OCI-LY1 (cell line): ENCODE data around the gene ELN.

Experiments
- H2AFZ ChIP-seq: fragments of 200-600 bp; sonication (generic), shearing (Covaris generic); 2 replicates; pipeline ENCODE4 v1.6.0; 2014; ENCODE audit warnings: antibody characterized with exemption, mild to moderate bottlenecking, low read length
- H3F3A ChIP-seq: fragments of 200-600 bp; sonication (generic), shearing (Covaris generic); 2 replicates; pipeline ENCODE4 v1.6.0; 2014; ENCODE audit warnings: mild to moderate bottlenecking, antibody characterized with exemption, low read length, moderate library complexity; ENCODE audit not compliant: insufficient read depth
- H3K27ac ChIP-seq: fragments of 200-600 bp; sonication (generic); 2 replicates; pipeline ENCODE4 v1.5.1; 2014; ENCODE audit warnings: low read length, mixed run types, mild to moderate bottlenecking, low read depth; ENCODE audit not compliant: poor library complexity, severe bottlenecking
- H3K27me3 ChIP-seq: fragments of 200-600 bp; sonication (generic); 2 replicates; pipeline ENCODE4 v1.6.0; 2014; ENCODE audit warnings: antibody characterized with exemption, mild to moderate bottlenecking, low read length, moderate library complexity; ENCODE audit not compliant: insufficient read depth
- H3K36me3 ChIP-seq: fragments of 200-600 bp; sonication (generic); 2 replicates; pipeline ENCODE4 v1.6.1; 2014; ENCODE audit warnings: mild to moderate bottlenecking, antibody characterized with exemption, low read length, moderate library complexity, mixed read lengths; ENCODE audit not compliant: insufficient read depth
- H3K4me1 ChIP-seq: fragments of 200-600 bp; sonication (generic); 2 replicates; pipeline ENCODE4 v1.5.1; 2014; ENCODE audit warnings: mild to moderate bottlenecking, low read length, moderate library complexity; ENCODE audit not compliant: insufficient read depth, severe bottlenecking
- H3K4me2 ChIP-seq: fragments of 200-600 bp; sonication (generic), shearing (Covaris generic); 2 replicates; pipeline ENCODE4 v1.6.1; 2014; ENCODE audit warnings: low read length
- H3K4me3 ChIP-seq: fragments of 200-600 bp; sonication (generic); 2 replicates; pipeline ENCODE4 v1.5.1; 2014; ENCODE audit warnings: low read length, low read depth, mild to moderate bottlenecking, mixed read lengths; ENCODE audit not compliant: poor library complexity, severe bottlenecking
- H3K79me2 ChIP-seq: fragments of 200-600 bp; shearing (Covaris generic); 2 replicates; pipeline ENCODE4 v1.6.1; 2016; ENCODE audit warnings: mixed run types, low read length, mixed read lengths; ENCODE audit not compliant: insufficient read depth
- H3K9ac ChIP-seq: fragments of 200-600 bp; sonication (generic), shearing (Covaris generic); 2 replicates; pipeline ENCODE4 v1.6.1; 2014; ENCODE audit warnings: mild to moderate bottlenecking, low read length, mixed read lengths
- H3K9me2 ChIP-seq: fragments of 200-600 bp; sonication (generic), shearing (Covaris generic); 2 replicates; pipeline ENCODE4 v1.6.1; 2014; ENCODE audit warnings: low read depth, mild to moderate bottlenecking, low read length, mixed read lengths
- H3K9me3 ChIP-seq: fragments of 200-600 bp; shearing (Covaris generic); 2 replicates; pipeline ENCODE4 v1.6.1; 2014; ENCODE audit warnings: low read length, mixed read lengths
- H4K20me1 ChIP-seq: fragments of 200-600 bp; sonication (generic), shearing (Covaris generic); 2 replicates; pipeline ENCODE4 v1.6.0; 2016; ENCODE audit warnings: mild to moderate bottlenecking, low read length; ENCODE audit not compliant: insufficient read depth
- EZH2 ChIP-seq: fragments of 200-600 bp; sonication (generic), shearing (Covaris generic); IDR thresholded peaks from 2 replicates; pipeline ENCODE4 v1.8.0; 2017; ENCODE audit warnings: borderline replicate concordance, mixed run types, mild to moderate bottlenecking, antibody characterized with exemption, low read length, moderate library complexity, mixed read lengths
- TF ChIP-seq, protein P1 (sequence below): fragments of 200-600 bp; sonication (generic), shearing (Covaris generic); IDR thresholded peaks from 2 replicates; pipeline ENCODE4 v1.5.1; 2017; ENCODE audit warnings: mild to moderate bottlenecking, antibody characterized with exemption, low read length, moderate library complexity, mixed read lengths

The ELN gene

DNA sequence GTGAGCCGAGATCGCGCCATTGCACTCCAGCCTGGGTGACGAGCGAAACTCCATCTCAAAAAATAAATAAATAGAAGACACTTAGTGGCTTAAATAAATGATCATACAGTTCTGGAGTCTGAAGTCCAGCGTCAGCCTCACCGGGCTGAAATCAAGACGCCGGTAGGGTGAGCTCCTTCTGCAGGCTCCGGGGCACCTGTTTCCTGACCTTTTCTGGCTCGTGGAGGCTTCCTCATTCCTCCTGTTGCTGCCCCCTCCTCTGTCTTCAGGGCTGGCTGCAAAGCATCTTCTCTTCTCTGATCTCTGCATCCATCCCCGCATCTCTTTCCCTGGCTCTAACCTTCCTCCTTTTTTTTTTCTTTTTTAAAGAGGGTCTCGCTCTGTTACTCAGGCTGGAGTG lies 88.4 kb downstream of the ELN start:
- Histone ChIP-seq H3K4me1 (no peaks in the 10 kb centered on the region), H3F3A (no peaks in the 10 kb centered on the region), H3K27ac (no peak overlapping the region), H3K79me2 (no peaks in the 10 kb centered on the region), H2AFZ (no peak overlapping the region), H4K20me1 (no peaks in the 10 kb centered on the region), H3K9me3 (no peaks in the 10 kb centered on the region), H3K4me3 (no peak overlapping the region), H3K9ac (no peak overlapping the region), H3K36me3 (peaks cover 60% of the 10 kb centered on the region), H3K4me2 (no peak overlapping the region), H3K9me2 (no peaks in the 10 kb centered on the region), H3K27me3 (no peaks in the 10 kb centered on the region)
- TF ChIP-seq EZH2 = no peak
- TF ChIP-seq, protein P1, sequence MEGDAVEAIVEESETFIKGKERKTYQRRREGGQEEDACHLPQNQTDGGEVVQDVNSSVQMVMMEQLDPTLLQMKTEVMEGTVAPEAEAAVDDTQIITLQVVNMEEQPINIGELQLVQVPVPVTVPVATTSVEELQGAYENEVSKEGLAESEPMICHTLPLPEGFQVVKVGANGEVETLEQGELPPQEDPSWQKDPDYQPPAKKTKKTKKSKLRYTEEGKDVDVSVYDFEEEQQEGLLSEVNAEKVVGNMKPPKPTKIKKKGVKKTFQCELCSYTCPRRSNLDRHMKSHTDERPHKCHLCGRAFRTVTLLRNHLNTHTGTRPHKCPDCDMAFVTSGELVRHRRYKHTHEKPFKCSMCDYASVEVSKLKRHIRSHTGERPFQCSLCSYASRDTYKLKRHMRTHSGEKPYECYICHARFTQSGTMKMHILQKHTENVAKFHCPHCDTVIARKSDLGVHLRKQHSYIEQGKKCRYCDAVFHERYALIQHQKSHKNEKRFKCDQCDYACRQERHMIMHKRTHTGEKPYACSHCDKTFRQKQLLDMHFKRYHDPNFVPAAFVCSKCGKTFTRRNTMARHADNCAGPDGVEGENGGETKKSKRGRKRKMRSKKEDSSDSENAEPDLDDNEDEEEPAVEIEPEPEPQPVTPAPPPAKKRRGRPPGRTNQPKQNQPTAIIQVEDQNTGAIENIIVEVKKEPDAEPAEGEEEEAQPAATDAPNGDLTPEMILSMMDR = no peak
